ENCODE measurements around the gene RGS13. TPM values are rescaled to one million over a fixed set of nuclear protein-coding genes. Genes with fewer than 3 reads are reported as not detected.
"Not testable (repeated sequence)": the region's sequence is repeated elsewhere in the genome, so short reads cannot be mapped to it uniquely, and the experiment has no call there.

The RGS13 gene
- total and polyA plus RNA-seq, 4 experiments from 2014 or later = not detected

- no peak for DNase-seq
- Histone ChIP-seq H3K9me3 (ENCODE audit: control insufficient read depth in 1 of 2, low read length in 2 of 2) (no peaks in the 10 kb centered on the region), H3K4me1 (ENCODE audit: insufficient read depth, low read length) (no peaks in the 10 kb centered on the region), H3K27ac (ENCODE audit: low read depth, low read length) (no peak overlapping the region), H3K4me3 (ENCODE audit: low read length in 2 of 2) (no peak overlapping the region), H3K36me3 (ENCODE audit: insufficient read depth, low read length) (no peaks in the 10 kb centered on the region), H3K27me3 (ENCODE audit: insufficient read depth, low read length) (no peaks in the 10 kb centered on the region)
- H3K4me3 Mint-ChIP-seq = no peak overlapping the region
- intact Hi-C loops (cut with micrococcal nuclease) = no loop called here
- H3K4me1 Mint-ChIP-seq = no peaks in the 10 kb centered on the region
- CTCF ChIA-PET (ENCODE audit: partially characterized antibody) = no interaction called here
- no peaks in the 10 kb centered on the region for H3K36me3 Mint-ChIP-seq
- peaks cover 0 to 3% (median 0%) of the 10 kb centered on the region in 8 donors for H3K9me3 Mint-ChIP-seq
- H3K27ac Mint-ChIP-seq = no peak overlapping the region
- POLR2A ChIA-PET (ENCODE audit: partially characterized antibody) = no interaction called here
- H3K27me3 Mint-ChIP-seq = peaks cover 0 to 2% of the 10 kb centered on the region in 2 donors
These were observed 22.3 kb downstream of the RGS13 start for GRCh38 chr1:192658255-192658654.

GRCh38 chr1:192660613-192661012, 24.7 kb downstream of the RGS13 start:
- H3K27me3 Mint-ChIP-seq = peaks cover 0 to 3% of the 10 kb centered on the region in 2 donors
- H3K4me3 Mint-ChIP-seq = no peak overlapping the region
- H3K4me1 Mint-ChIP-seq = no peaks in the 10 kb centered on the region
- POLR2A ChIA-PET (ENCODE audit: partially characterized antibody) = no interaction called here
- intact Hi-C loops (cut with micrococcal nuclease) = no loop called here
- no peak for DNase-seq
- peaks cover 0 to 3% (median 0%) of the 10 kb centered on the region in 8 donors for H3K9me3 Mint-ChIP-seq
- no peaks in the 10 kb centered on the region for H3K36me3 Mint-ChIP-seq
- no peak overlapping the region for H3K27ac ChIP-seq (ENCODE audit: low read depth, low read length)
- no peaks in the 10 kb centered on the region for H3K9me3 ChIP-seq (ENCODE audit: control insufficient read depth in 1 of 2, low read length in 2 of 2)
- no peaks in the 10 kb centered on the region for H3K36me3 ChIP-seq (ENCODE audit: insufficient read depth, low read length)
- no peaks in the 10 kb centered on the region for H3K4me1 ChIP-seq (ENCODE audit: insufficient read depth, low read length)
- H3K4me3 ChIP-seq (ENCODE audit: low read length in 2 of 2) = no peak overlapping the region
- CTCF ChIA-PET (ENCODE audit: partially characterized antibody) = no interaction called here
- H3K27me3 ChIP-seq (ENCODE audit: insufficient read depth, low read length) = no peaks in the 10 kb centered on the region
- no peak overlapping the region for H3K27ac Mint-ChIP-seq

GRCh38 chr1:192668409-192668983, 32.5 kb downstream of the RGS13 start:
- CTCF ChIA-PET (ENCODE audit: partially characterized antibody) = no interaction called here
- Mint-ChIP-seq H3K27ac (no peak overlapping the region), H3K4me1 (no peaks in the 10 kb centered on the region), H3K36me3 (no peaks in the 10 kb centered on the region), H3K4me3 (no peak overlapping the region), H3K9me3 (peaks cover 0 to 3% (median 0%) of the 10 kb centered on the region in 8 donors), H3K27me3 (peaks cover 2 to 7% of the 10 kb centered on the region in 2 donors)
- Histone ChIP-seq H3K9me3 (ENCODE audit: control insufficient read depth in 1 of 2, low read length in 2 of 2) (no peaks in the 10 kb centered on the region), H3K4me1 (ENCODE audit: insufficient read depth, low read length) (no peaks in the 10 kb centered on the region), H3K27me3 (ENCODE audit: insufficient read depth, low read length) (no peaks in the 10 kb centered on the region), H3K36me3 (ENCODE audit: insufficient read depth, low read length) (no peaks in the 10 kb centered on the region), H3K27ac (ENCODE audit: low read depth, low read length) (no peak overlapping the region), H3K4me3 (ENCODE audit: low read length in 2 of 2) (no peak overlapping the region)
- intact Hi-C loops (cut with micrococcal nuclease) = no loop called here
- no peak for DNase-seq
- POLR2A ChIA-PET (ENCODE audit: partially characterized antibody) = no interaction called here

GRCh38 chr1:192669174-192669573, 33.2 kb downstream of the RGS13 start:
- peaks cover 4 to 6% of the 10 kb centered on the region in 2 donors for H3K27me3 Mint-ChIP-seq
- no peak overlapping the region for H3K4me3 Mint-ChIP-seq
- H3K9me3 Mint-ChIP-seq = peaks cover 0 to 3% (median 0%) of the 10 kb centered on the region in 8 donors
- Histone ChIP-seq H3K27ac (ENCODE audit: low read depth, low read length) (no peak overlapping the region), H3K9me3 (ENCODE audit: control insufficient read depth in 1 of 2, low read length in 2 of 2) (no peaks in the 10 kb centered on the region), H3K27me3 (ENCODE audit: insufficient read depth, low read length) (no peaks in the 10 kb centered on the region), H3K4me1 (ENCODE audit: insufficient read depth, low read length) (no peaks in the 10 kb centered on the region), H3K36me3 (ENCODE audit: insufficient read depth, low read length) (no peaks in the 10 kb centered on the region), H3K4me3 (ENCODE audit: low read length in 2 of 2) (no peak overlapping the region)
- intact Hi-C loops (cut with micrococcal nuclease) = no loop called here
- no peaks in the 10 kb centered on the region for H3K36me3 Mint-ChIP-seq
- no peak overlapping the region for H3K27ac Mint-ChIP-seq
- DNase-seq = no peak
- ChIA-PET POLR2A (ENCODE audit: partially characterized antibody) (no interaction called here), CTCF (ENCODE audit: partially characterized antibody) (no interaction called here)
- H3K4me1 Mint-ChIP-seq = no peaks in the 10 kb centered on the region

GRCh38 chr1:192675716-192676115, 39.8 kb downstream of the RGS13 start:
- peaks cover 0 to 3% (median 0%) of the 10 kb centered on the region in 8 donors for H3K9me3 Mint-ChIP-seq
- Histone ChIP-seq H3K36me3 (ENCODE audit: insufficient read depth, low read length) (no peaks in the 10 kb centered on the region), H3K27me3 (ENCODE audit: insufficient read depth, low read length) (no peaks in the 10 kb centered on the region), H3K27ac (ENCODE audit: low read depth, low read length) (no peak overlapping the region), H3K4me1 (ENCODE audit: insufficient read depth, low read length) (no peaks in the 10 kb centered on the region), H3K9me3 (ENCODE audit: control insufficient read depth in 1 of 2, low read length in 2 of 2) (no peaks in the 10 kb centered on the region), H3K4me3 (ENCODE audit: low read length in 2 of 2) (no peak overlapping the region)
- POLR2A ChIA-PET (ENCODE audit: partially characterized antibody) = no interaction called here
- no peak for DNase-seq
- H3K36me3 Mint-ChIP-seq = no peaks in the 10 kb centered on the region
- intact Hi-C loops (cut with micrococcal nuclease) = no loop called here
- no peak overlapping the region for H3K4me3 Mint-ChIP-seq
- H3K4me1 Mint-ChIP-seq = peaks cover 0 to 1% (median 0%) of the 10 kb centered on the region in 4 donors
- H3K27me3 Mint-ChIP-seq = peaks cover 4 to 7% of the 10 kb centered on the region in 2 donors
- CTCF ChIA-PET (ENCODE audit: partially characterized antibody) = no interaction called here
- H3K27ac Mint-ChIP-seq = no peak overlapping the region

- ChIA-PET CTCF (ENCODE audit: partially characterized antibody) (no interaction called here), POLR2A (ENCODE audit: partially characterized antibody) (no interaction called here)
- Mint-ChIP-seq H3K27ac (no peak overlapping the region), H3K4me3 (no peak overlapping the region), H3K4me1 (peaks cover 0 to 1% (median 0%) of the 10 kb centered on the region in 4 donors), H3K27me3 (peaks cover 3 to 4% of the 10 kb centered on the region in 2 donors), H3K9me3 (no peaks in the 10 kb centered on the region), H3K36me3 (no peaks in the 10 kb centered on the region)
- no peaks in the 10 kb centered on the region for H3K36me3 ChIP-seq (ENCODE audit: insufficient read depth, low read length)
- no peaks in the 10 kb centered on the region for H3K27me3 ChIP-seq (ENCODE audit: insufficient read depth, low read length)
- no peak for DNase-seq
- H3K4me1 ChIP-seq (ENCODE audit: insufficient read depth, low read length) = no peaks in the 10 kb centered on the region
- H3K27ac ChIP-seq (ENCODE audit: low read depth, low read length) = no peak overlapping the region
- no peaks in the 10 kb centered on the region for H3K9me3 ChIP-seq (ENCODE audit: control insufficient read depth in 1 of 2, low read length in 2 of 2)
- intact Hi-C loops (cut with micrococcal nuclease) = no loop called here
- no peak overlapping the region for H3K4me3 ChIP-seq (ENCODE audit: low read length in 2 of 2)
These were observed 42.2 kb downstream of the RGS13 start for GRCh38 chr1:192678099-192678498.

GRCh38 chr1:192682335-192682734, 46.4 kb downstream of the RGS13 start:
- H3K9me3 ChIP-seq (ENCODE audit: control insufficient read depth in 1 of 2, low read length in 2 of 2) = no peaks in the 10 kb centered on the region
- H3K27me3 Mint-ChIP-seq = peaks cover 0 to 3% of the 10 kb centered on the region in 2 donors
- H3K4me1 ChIP-seq (ENCODE audit: insufficient read depth, low read length) = no peaks in the 10 kb centered on the region
- DNase-seq = no peak
- peaks cover 0 to 17% (median 4%) of the 10 kb centered on the region in 8 donors for H3K9me3 Mint-ChIP-seq
- no peaks in the 10 kb centered on the region for H3K27me3 ChIP-seq (ENCODE audit: insufficient read depth, low read length)
- ChIA-PET POLR2A (ENCODE audit: partially characterized antibody) (no interaction called here), CTCF (ENCODE audit: partially characterized antibody) (no interaction called here)
- H3K4me1 Mint-ChIP-seq = no peaks in the 10 kb centered on the region
- no peak overlapping the region for H3K4me3 ChIP-seq (ENCODE audit: low read length in 2 of 2)
- no peak overlapping the region for H3K4me3 Mint-ChIP-seq
- no peaks in the 10 kb centered on the region for H3K36me3 Mint-ChIP-seq
- H3K27ac ChIP-seq (ENCODE audit: low read depth, low read length) = no peak overlapping the region
- H3K27ac Mint-ChIP-seq = no peak overlapping the region
- H3K36me3 ChIP-seq (ENCODE audit: insufficient read depth, low read length) = no peaks in the 10 kb centered on the region
- intact Hi-C loops (cut with micrococcal nuclease) = no loop called here

GRCh38 chr1:192683081-192683480, 47.1 kb downstream of the RGS13 start:
- H3K9me3 ChIP-seq (ENCODE audit: control insufficient read depth in 1 of 2, low read length in 2 of 2); DNase-seq; H3K27ac ChIP-seq (ENCODE audit: low read depth, low read length); H3K4me3 Mint-ChIP-seq; H3K4me1 ChIP-seq (ENCODE audit: insufficient read depth, low read length); H3K4me3 ChIP-seq (ENCODE audit: low read length in 2 of 2); H3K36me3 Mint-ChIP-seq; H3K27me3 Mint-ChIP-seq; intact Hi-C loops (cut with micrococcal nuclease); CTCF ChIA-PET (ENCODE audit: partially characterized antibody); H3K27me3 ChIP-seq (ENCODE audit: insufficient read depth, low read length); H3K27ac Mint-ChIP-seq; POLR2A ChIA-PET (ENCODE audit: partially characterized antibody); H3K4me1 Mint-ChIP-seq; H3K36me3 ChIP-seq (ENCODE audit: insufficient read depth, low read length): not testable (repeated sequence)
- peaks cover 0 to 17% (median 4%) of the 10 kb centered on the region in 8 donors for H3K9me3 Mint-ChIP-seq

Measured in CD4-positive, alpha-beta memory T cell (primary cell).